Right lobe of liver (tissue), 6 donors: ENCODE results near the gene MED9. TPM values are rescaled to one million over a fixed set of nuclear protein-coding genes. Genes with fewer than 3 reads are reported as not detected.

ENCODE experiments used
- ATAC-seq, 4 donors: fragments of 200-7000 bp; cut with Tn5 transposase; one replicate each; pipeline ENCODE4 v1.9.1; 2020; ENCODE audit warnings: mild to moderate bottlenecking in 4 of 4, moderate library complexity in 4 of 4
- DNase-seq, 3 donors: peaks; one replicate each; pipeline ENCODE4 v3.0.0-alpha.2; 2020
- H3K27ac ChIP-seq, 3 donors: fragments of 200-600 bp; one replicate each; pipeline ENCODE4 v1.8.0; 2022
- H3K27me3 ChIP-seq, 2 donors: fragments of 200-600 bp; one replicate each; pipeline ENCODE4 v1.8.0; 2022
- H3K36me3 ChIP-seq, 4 donors: fragments of 200-600 bp; sonication (generic) in 1 of 4; one replicate each; pipeline versions ENCODE4 v1.5.1 to v1.8.0; 2017 to 2022; ENCODE audit warnings: control low read depth in 1 of 4
- H3K4me1 ChIP-seq, 4 donors: fragments of 200-600 bp; sonication (generic) in 1 of 4; one replicate each; pipeline versions ENCODE4 v1.5.1 to v1.8.0; 2017 to 2022; ENCODE audit warnings: control low read depth in 1 of 4
- H3K4me3 ChIP-seq, 3 donors: fragments of 200-600 bp; one replicate each; pipeline ENCODE4 v1.8.0; 2022
- H3K9me3 ChIP-seq, 4 donors: fragments of 200-600 bp; sonication (generic) in 1 of 4; one replicate each; pipeline versions ENCODE4 v1.5.1 to v1.8.0; 2017 to 2022; ENCODE audit warnings: control low read depth in 1 of 4
- POLR2A ChIP-seq: fragments of 450-650 bp; IDR thresholded peaks from one replicate; pipeline ENCODE4 v1.6.1; 2017; ENCODE audit warnings: antibody characterized with exemption, mild to moderate bottlenecking
- WGBS: methylation state at CpG from one replicate; pipeline ENCODE4 v1.1.6; 2018; ENCODE audit warnings: low coverage, low lambda C conversion rate; ENCODE audit not compliant: insufficient coverage; ENCODE audit errors: missing lambda C conversion rate; 5-methylcytosine and 5-hydroxymethylcytosine counted together
- intact Hi-C, 2 donors: fragments of 100-400 bp; cut with DNase I; formaldehyde crosslinking; loops; one replicate each; pipeline versions ENCODE4 v1.11.2 to v1.14.1; 2022
- total RNA-seq, 6 experiments: library from RNA; depleted of rRNA in 2 of 6; stranded (reverse); fragments of >200 nt in 2 of 6; fragmentation: NEBNext Ultra II Directional in 3 of 6; extraction: Animal tissue kit (Norgen Biotek cat#: 25700) in 3 of 6; gene quantifications; one replicate each; pipeline versions ENCODE4 v1.1.0 to v1.2.4, GENCODE V29; 2016 to 2023
- TF ChIP-seq, protein P1 (sequence below), 4 donors: fragments of 200-600 bp in 3 of 4; fragments of 450-650 bp in 1 of 4; IDR thresholded peaks; one replicate each; pipeline versions ENCODE4 v1.5.1 to v1.8.0; 2016 to 2022; ENCODE audit warnings: antibody characterized with exemption in 4 of 4, mild to moderate bottlenecking in 2 of 4
- donor health status: DM: no; HTN: yes; CAD: no.
- donor health status: DM: no; HTN: no; CAD: no.
- donor health status: DM: no; HTN: no; CAD: no.
- donor health status: DM: no; HTN: yes; CAD: no.
- donor health status: DM: no; HTN: yes; CAD: no.

Gene MED9
- total RNA-seq, 6 experiments from 2014 or later = 5.7 to 24.4 (median 12.4) TPM

DNA sequence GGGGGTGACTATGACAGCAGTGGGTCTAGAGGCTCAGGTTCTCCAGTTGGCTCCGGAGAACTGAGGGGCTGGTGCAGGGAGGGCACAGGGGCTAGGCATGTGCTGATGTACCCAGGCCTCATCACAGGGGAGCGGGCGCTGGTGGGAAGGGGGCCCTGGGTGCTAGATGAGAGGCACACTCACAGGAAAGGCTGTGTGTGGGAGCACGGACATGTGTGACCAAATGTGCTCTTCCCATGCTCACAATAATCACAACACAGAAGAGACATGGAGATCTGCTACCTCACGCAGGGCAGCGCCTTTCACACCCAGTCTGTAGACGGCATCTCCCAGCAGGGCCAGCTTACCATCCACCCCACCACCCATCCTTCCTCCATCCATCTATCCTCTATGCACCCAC, 36.8 kb downstream of the MED9 start:
- intact Hi-C loops = loop anchor here in 1 of 2 donors (10.0 kb wide), 1 partner anchor 131 kb away; no protein-coding TSS in a partner anchor
- Histone ChIP-seq H3K27me3 (no peaks in the 10 kb centered on the region), H3K36me3 (peaks cover 0 to 2% (median 0%) of the 10 kb centered on the region in 4 donors), H3K27ac (no peak overlapping the region), H3K4me1 (no peaks in the 10 kb centered on the region), H3K4me3 (no peak overlapping the region), H3K9me3 (no peaks in the 10 kb centered on the region)
- 76% methylated on average over 2 of the region's 7 CpGs for WGBS
- ATAC-seq (no peak), DNase-seq (no peak)
- no peak for TF ChIP-seq POLR2A
- TF ChIP-seq, protein P1, sequence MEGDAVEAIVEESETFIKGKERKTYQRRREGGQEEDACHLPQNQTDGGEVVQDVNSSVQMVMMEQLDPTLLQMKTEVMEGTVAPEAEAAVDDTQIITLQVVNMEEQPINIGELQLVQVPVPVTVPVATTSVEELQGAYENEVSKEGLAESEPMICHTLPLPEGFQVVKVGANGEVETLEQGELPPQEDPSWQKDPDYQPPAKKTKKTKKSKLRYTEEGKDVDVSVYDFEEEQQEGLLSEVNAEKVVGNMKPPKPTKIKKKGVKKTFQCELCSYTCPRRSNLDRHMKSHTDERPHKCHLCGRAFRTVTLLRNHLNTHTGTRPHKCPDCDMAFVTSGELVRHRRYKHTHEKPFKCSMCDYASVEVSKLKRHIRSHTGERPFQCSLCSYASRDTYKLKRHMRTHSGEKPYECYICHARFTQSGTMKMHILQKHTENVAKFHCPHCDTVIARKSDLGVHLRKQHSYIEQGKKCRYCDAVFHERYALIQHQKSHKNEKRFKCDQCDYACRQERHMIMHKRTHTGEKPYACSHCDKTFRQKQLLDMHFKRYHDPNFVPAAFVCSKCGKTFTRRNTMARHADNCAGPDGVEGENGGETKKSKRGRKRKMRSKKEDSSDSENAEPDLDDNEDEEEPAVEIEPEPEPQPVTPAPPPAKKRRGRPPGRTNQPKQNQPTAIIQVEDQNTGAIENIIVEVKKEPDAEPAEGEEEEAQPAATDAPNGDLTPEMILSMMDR (IDR thresholded peaks at IDR 0.05) = no peak

DNA sequence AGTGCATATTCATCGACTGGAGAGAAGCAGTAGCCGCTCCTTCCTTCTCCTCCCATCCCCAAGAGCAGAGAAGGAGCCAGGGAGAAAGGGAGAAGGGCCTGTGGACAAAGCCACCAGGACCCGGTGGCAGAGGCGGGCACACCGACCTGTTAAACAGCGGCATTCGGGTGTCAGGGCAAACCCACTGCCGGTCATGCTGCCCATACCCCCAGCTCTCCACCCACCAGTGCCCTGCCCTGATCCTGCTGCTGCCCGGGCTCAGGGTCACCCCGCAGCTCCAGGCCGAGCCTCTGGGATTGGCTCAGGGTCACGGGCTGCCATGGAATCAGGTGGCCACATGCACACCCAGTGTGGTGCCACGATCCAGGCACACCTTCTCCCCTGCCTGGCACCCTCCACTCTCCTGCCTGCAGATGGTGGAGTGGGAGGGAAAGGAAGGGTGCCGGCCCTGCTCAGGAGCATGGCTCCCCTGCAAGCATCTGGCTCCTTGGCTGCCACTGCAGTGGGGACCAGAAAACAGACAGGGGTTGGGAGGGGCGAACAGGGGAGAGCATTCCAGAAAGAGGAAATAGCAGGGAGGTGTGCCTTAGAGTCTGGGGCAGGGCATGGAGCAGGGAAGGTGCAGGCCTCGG, 37.7 kb downstream of the MED9 start:
- peaks cover 0 to 2% (median 0%) of the 10 kb centered on the region in 4 donors for H3K36me3 ChIP-seq
- WGBS = 71% methylated on average over 1 of the region's 16 CpGs
- no peaks in the 10 kb centered on the region for H3K27me3 ChIP-seq
- intact Hi-C loops = loop anchor here in 1 of 2 donors (10.0 kb wide), 1 partner anchor 130 kb away; no protein-coding TSS in a partner anchor
- no peak for ATAC-seq
- TF ChIP-seq POLR2A = no peak
- TF ChIP-seq, protein P1 (IDR thresholded peaks at IDR 0.05) = no peak
- peak in 2 of 3 donors; percentile 11 to 40 for DNase-seq
- H3K4me3 ChIP-seq = no peak overlapping the region
- H3K4me1 ChIP-seq = no peaks in the 10 kb centered on the region
- no peaks in the 10 kb centered on the region for H3K9me3 ChIP-seq
- no peak overlapping the region for H3K27ac ChIP-seq

DNA sequence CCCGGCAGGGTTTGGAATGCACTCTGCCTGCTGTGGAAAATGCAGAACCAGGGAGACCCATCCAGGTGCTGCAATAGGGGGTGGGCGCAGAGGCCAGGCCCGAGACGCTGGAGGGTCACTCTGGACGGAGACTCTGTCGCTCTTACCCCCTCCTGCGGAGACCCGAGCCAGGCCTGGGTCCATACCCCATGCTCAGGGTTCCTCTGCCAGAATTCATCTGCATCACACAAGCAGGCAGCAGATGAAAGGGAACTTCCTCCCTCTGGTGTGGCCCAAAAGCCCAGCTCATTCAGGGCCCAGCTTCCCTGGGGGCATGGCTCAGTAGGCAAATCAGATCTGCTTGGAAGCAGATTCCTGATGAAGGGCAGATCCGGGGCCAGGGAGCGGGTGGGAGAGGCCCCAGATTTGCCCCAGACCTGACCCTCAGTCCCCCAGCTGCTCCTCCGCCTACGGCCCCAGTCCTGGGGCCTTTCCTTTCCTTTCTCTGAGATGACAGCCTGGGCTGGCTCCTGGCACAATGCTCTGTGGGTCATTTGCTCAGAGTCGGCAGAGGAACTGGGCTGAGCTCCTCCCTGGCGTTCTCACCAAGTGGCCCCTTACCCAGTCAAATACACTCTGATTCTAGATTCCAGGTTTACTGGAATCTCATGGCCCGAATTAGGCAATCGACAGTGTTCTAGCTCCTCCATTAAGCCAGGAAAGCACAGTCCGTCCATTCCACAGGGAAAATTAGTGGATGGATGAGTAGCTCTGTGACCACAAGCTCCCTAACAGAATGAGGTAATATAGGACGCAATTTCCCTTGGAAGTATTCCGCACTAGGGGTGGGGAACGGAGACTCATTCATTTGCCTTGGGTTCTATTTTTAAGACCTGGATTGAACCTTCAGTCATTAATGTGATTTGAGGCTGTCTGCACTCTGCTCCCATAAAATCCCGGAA, 38.5 kb downstream of the MED9 start:
- intact Hi-C loops = loop anchor here in 1 of 2 donors (10.0 kb wide), 1 partner anchor 130 kb away; no protein-coding TSS in a partner anchor
- Histone ChIP-seq H3K27ac (no peak overlapping the region), H3K27me3 (no peaks in the 10 kb centered on the region), H3K9me3 (no peaks in the 10 kb centered on the region), H3K36me3 (peaks cover 0 to 2% (median under 1%) of the 10 kb centered on the region in 4 donors), H3K4me1 (no peaks in the 10 kb centered on the region), H3K4me3 (no peak overlapping the region)
- no peak for ATAC-seq
- peak in 1 of 3 donors; percentile 5 for DNase-seq
- WGBS = 86% methylated on average over 13 of the region's 21 CpGs
- TF ChIP-seq POLR2A = no peak

DNA sequence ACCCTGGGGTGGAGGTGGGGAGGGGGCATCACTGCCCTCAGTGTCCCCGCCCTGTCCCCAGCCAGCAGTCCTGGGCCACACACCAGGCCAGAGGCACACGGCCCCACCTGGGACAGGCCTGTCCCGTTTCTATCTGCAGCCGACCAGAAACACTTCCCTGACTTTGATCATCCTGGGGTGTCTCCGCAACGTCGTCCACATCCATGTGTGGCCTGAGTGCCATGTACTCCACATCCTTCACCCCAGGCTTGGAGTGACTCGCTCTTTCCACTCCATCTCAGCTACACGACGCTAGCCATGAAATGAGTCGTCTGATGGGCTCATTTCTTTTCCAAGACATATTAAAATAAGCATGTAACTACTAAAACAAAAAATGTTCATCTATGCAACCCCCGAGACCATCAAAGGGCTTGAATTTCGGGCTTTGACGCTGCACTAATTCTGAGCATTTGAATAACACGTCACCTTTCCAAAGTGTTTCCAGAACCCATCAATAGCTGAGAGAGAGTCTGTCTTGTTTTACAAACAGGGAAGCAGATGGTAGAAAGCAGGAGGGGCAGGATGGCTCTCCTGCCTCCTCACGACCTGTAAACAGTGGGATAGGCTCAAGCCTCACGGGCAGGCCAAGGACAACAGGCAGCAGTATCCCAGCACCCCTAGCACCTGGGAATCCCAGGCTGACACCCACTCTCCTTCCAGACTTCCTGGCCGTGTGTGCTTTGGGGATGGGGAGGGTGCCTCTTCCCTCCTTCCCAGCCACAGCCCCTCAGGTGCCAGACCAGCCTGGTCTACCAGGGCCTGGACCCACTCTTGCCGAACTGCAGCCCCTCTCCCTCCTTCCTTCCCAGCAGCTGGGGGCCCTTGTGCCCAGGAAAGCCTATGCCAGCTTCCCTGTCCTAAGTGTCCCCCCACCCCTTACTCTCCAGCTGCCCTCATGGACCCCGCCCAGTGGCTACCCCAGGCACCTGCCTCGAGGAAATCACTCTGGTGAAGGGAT, 39.4 kb downstream of the MED9 start:
- no peaks in the 10 kb centered on the region for H3K27me3 ChIP-seq
- no peak overlapping the region for H3K4me3 ChIP-seq
- WGBS = 88% methylated on average over 16 of the region's 21 CpGs
- peaks cover 0 to 10% (median under 1%) of the 10 kb centered on the region in 4 donors for H3K36me3 ChIP-seq
- DNase-seq (no peak), ATAC-seq (no peak)
- intact Hi-C loops = loop anchor here in 1 of 2 donors (10.0 kb wide), 1 partner anchor 129 kb away; no protein-coding TSS in a partner anchor
- TF ChIP-seq, protein P1 (IDR thresholded peaks at IDR 0.05) = no peak
- no peak for TF ChIP-seq POLR2A
- H3K9me3 ChIP-seq = no peaks in the 10 kb centered on the region
- H3K27ac ChIP-seq = no peak overlapping the region
- H3K4me1 ChIP-seq = no peaks in the 10 kb centered on the region
